ENCODE measurements around the gene ANKRD33B.
A peak's percentile ranks its signal among the peaks of the same experiment; 100 is the strongest.

ANKRD33B gene

GRCh38 chr5:10644192-10644591 lies 80.3 kb downstream of the ANKRD33B start:
- no peak for DNase-seq

GRCh38 chr5:10645146-10645545 lies 81.3 kb downstream of the ANKRD33B start:
- DNase-seq, result no peak

- no peak for DNase-seq
These were observed 81.8 kb downstream of the ANKRD33B start for GRCh38 chr5:10645671-10646070.

- DNase-seq, result no peak
These were observed 83.8 kb downstream of the ANKRD33B start for GRCh38 chr5:10647640-10648039.

- no peak for DNase-seq
These were observed 85.2 kb downstream of the ANKRD33B start for GRCh38 chr5:10648806-10649665.

- DNase-seq, result no peak
These were observed 86.0 kb downstream of the ANKRD33B start for GRCh38 chr5:10649666-10650380.

GRCh38 chr5:10652151-10652550 lies 88.3 kb downstream of the ANKRD33B start:
- DNase-seq, result no peak

- DNase-seq, result no peak
These were observed 88.7 kb downstream of the ANKRD33B start for GRCh38 chr5:10652606-10653005.

- no peak for DNase-seq
These were observed 89.2 kb downstream of the ANKRD33B start for GRCh38 chr5:10653043-10653442.

GRCh38 chr5:10653751-10654400 lies 90.0 kb downstream of the ANKRD33B start:
- DNase-seq, result no peak

- DNase-seq, result no peak
These were observed 90.7 kb downstream of the ANKRD33B start for GRCh38 chr5:10654566-10654965.

GRCh38 chr5:10655161-10655971 lies 91.5 kb downstream of the ANKRD33B start:
- no peak for DNase-seq

GRCh38 chr5:10655972-10656830 lies 92.3 kb downstream of the ANKRD33B start:
- no peak for DNase-seq

GRCh38 chr5:10658265-10658664 lies 94.4 kb downstream of the ANKRD33B start:
- DNase-seq, result no peak

GRCh38 chr5:10660135-10660534 lies 96.3 kb downstream of the ANKRD33B start:
- no peak for DNase-seq

- DNase-seq, result no peak
These were observed 97.0 kb downstream of the ANKRD33B start for GRCh38 chr5:10660720-10661387.

- DNase-seq, result no peak
These were observed 97.5 kb downstream of the ANKRD33B start for GRCh38 chr5:10661401-10661800.

GRCh38 chr5:10662083-10662482 lies 98.2 kb downstream of the ANKRD33B start:
- DNase-seq, result no peak

GRCh38 chr5:10662661-10663488 lies 99.0 kb downstream of the ANKRD33B start:
- DNase-seq, result no peak

- peak; percentile 42 for DNase-seq
These were observed 99.8 kb downstream of the ANKRD33B start for GRCh38 chr5:10663489-10664179.

Measured in NCI-H226 (cell line).